Muscle layer of duodenum (tissue), 2 donors: Measurements from ENCODE around the gene SLC29A3.

Experiments
- H3K27ac ChIP-seq: one replicate; pipeline ENCODE4 v1.7.0; 2013; ENCODE audit warnings: mild to moderate bottlenecking, low read length
- H3K27me3 ChIP-seq: one replicate; pipeline ENCODE4 v1.7.0; 2013; ENCODE audit warnings: low read depth, mild to moderate bottlenecking, control low read depth, low read length
- H3K36me3 ChIP-seq, 2 donors: one replicate each; pipeline ENCODE4 v1.7.0; 2013; ENCODE audit warnings: low read length in 2 of 2, control low read depth in 1 of 2, mild to moderate bottlenecking in 1 of 2; ENCODE audit not compliant: insufficient read depth in 2 of 2, control insufficient read depth in 1 of 2
- H3K4me1 ChIP-seq, 2 donors: one replicate each; pipeline ENCODE4 v1.7.0; 2013; ENCODE audit warnings: low read length in 2 of 2, mild to moderate bottlenecking in 2 of 2, control low read depth in 1 of 2, moderate library complexity in 1 of 2; ENCODE audit not compliant: insufficient read depth in 2 of 2, control insufficient read depth in 1 of 2
- H3K4me3 ChIP-seq, 2 donors: one replicate each; pipeline ENCODE4 v1.7.0; 2013; ENCODE audit warnings: low read length in 2 of 2, low read depth in 1 of 2, mild to moderate bottlenecking in 1 of 2
- H3K9me3 ChIP-seq, 2 donors: one replicate each; pipeline ENCODE4 v1.7.0; 2013; ENCODE audit warnings: low read length in 2 of 2, control low read depth in 1 of 2, mild to moderate bottlenecking in 1 of 2; ENCODE audit not compliant: control insufficient read depth in 1 of 2
- donor health status: healthy.

SLC29A3 gene

DNA sequence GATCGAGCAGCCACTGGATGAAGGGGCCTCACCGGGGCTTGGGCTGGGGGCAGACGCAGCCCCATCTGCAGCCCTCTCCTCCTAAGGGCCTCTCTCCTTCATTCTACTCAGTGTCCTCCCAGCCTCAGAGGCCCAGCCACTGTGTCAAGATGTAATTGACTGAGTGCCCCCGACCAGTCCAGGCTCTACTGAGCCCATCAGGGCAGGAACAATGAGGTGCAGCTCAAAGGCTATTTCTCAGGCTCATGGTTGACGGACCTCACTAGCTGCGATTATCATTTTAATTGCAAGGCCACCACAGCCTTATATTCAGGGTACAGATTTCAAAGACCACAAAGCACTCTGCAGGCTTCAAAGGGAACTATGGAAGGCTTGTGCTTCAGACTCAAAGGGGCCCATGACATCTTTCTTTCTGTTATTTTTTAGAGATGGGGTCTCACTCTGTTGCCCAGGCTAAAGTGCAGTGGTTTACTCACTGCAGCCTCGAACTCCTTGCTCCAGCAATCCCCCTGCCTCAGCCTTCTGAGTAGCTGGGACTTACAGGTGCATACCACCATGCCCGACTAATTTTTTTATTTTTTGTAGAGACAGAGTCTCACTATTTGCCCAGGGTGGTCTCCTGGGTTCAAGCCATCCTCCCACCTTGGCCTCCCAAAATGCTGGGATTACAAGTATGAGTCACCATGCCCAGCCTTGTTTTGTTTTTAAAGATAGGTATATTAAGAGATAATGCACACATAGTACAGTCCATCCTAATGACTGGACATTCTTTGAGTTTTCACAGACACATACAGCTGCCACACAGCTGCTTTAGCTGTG lies 23.7 kb downstream of the SLC29A3 start:
- Histone ChIP-seq H3K27me3 (no peaks in the 10 kb centered on the region), H3K4me1 (peaks cover 3 to 4% of the 10 kb centered on the region in 2 donors), H3K9me3 (no peaks in the 10 kb centered on the region), H3K27ac (no peak overlapping the region), H3K4me3 (no peak overlapping the region), H3K36me3 (peaks cover 0 to 26% of the 10 kb centered on the region in 2 donors)

DNA sequence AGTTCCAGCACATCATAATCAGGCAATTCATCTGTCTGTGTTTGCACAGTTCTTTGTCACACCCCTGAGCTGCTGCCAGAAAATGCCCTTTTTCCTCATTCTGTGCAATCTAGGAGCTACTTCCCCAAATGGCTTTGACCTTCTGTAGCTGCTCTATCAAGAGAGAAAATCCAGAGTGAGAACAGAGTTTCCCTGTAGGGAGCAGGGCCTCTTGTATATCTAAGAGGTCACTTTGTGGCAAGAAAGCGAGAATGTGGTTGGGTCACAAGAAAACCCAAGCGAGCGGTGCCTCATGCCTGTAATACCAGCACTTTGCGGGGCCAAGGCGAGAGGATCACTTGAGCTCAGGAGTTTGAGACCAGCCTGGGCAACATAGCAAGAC lies 24.3 kb downstream of the SLC29A3 start:
- peaks cover 3 to 4% of the 10 kb centered on the region in 2 donors for H3K4me1 ChIP-seq
- H3K27me3 ChIP-seq, result no peaks in the 10 kb centered on the region
- H3K36me3 ChIP-seq, result peaks cover 0 to 23% of the 10 kb centered on the region in 2 donors
- H3K9me3 ChIP-seq, result no peaks in the 10 kb centered on the region
- H3K27ac ChIP-seq, result no peak overlapping the region
- H3K4me3 ChIP-seq, result no peak overlapping the region

DNA sequence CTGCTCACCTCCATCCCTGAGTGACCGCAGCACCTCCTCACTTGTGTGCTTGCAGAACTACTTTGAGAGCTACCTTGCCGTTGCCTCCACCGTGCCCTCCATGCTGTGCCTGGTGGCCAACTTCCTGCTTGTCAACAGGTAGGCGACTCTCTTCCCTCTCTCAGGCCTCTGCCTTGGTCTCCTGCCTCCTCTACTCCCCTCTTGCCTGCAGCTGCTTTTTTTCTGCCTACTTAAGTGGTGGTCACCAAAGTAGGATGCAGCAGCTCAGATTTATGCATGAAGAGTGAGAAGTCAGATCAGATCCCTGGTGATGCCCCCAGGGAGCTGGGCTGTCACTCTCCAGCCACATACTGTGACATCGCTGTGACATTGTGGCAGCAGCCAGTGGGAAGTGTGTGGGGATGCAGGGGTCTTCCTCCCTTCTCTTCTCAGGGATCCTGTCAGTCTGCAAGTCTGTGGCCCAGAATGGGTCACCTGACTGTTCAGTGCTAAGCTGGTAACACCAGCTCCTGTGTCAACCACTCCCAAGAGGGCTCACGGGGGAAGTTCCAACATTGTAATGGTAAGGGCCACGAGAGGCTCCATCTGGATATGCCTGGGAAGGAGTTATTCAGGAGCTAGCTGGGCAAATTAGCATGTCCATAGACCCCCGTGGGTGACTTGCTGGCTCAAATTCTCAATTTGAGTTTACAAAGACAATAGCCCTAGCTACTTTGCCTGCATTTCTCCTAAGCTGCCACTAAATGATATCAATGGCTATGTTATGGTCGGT lies 25.3 kb downstream of the SLC29A3 start:
- Histone ChIP-seq H3K36me3 (peaks cover 0 to 14% of the 10 kb centered on the region in 2 donors), H3K4me1 (peaks cover 3 to 4% of the 10 kb centered on the region in 2 donors), H3K9me3 (no peaks in the 10 kb centered on the region), H3K4me3 (no peak overlapping the region), H3K27me3 (no peaks in the 10 kb centered on the region), H3K27ac (no peak overlapping the region)

GRCh38 chr10:71344993-71345480 lies 26.0 kb downstream of the SLC29A3 start:
- H3K4me1 ChIP-seq, result peaks cover 3 to 4% of the 10 kb centered on the region in 2 donors
- H3K9me3 ChIP-seq, result no peaks in the 10 kb centered on the region
- H3K27me3 ChIP-seq, result no peaks in the 10 kb centered on the region
- no peak overlapping the region for H3K4me3 ChIP-seq
- no peak overlapping the region for H3K27ac ChIP-seq
- peaks cover 0 to 8% of the 10 kb centered on the region in 2 donors for H3K36me3 ChIP-seq

- Histone ChIP-seq H3K4me3 (no peak overlapping the region), H3K27ac (no peak overlapping the region), H3K36me3 (peaks cover 0 to 1% of the 10 kb centered on the region in 2 donors), H3K4me1 (peaks cover 3 to 4% of the 10 kb centered on the region in 2 donors), H3K27me3 (no peaks in the 10 kb centered on the region), H3K9me3 (no peaks in the 10 kb centered on the region)
Observed at GRCh38 chr10:71345694-71346093, 26.6 kb downstream of the SLC29A3 start.

- Histone ChIP-seq H3K27me3 (no peaks in the 10 kb centered on the region), H3K27ac (no peak overlapping the region), H3K36me3 (no peaks in the 10 kb centered on the region), H3K4me3 (no peak overlapping the region), H3K4me1 (peaks cover 3 to 4% of the 10 kb centered on the region in 2 donors), H3K9me3 (no peaks in the 10 kb centered on the region)
Observed at GRCh38 chr10:71346731-71347130, 27.7 kb downstream of the SLC29A3 start.

- Histone ChIP-seq H3K4me1 (peaks cover 3 to 4% of the 10 kb centered on the region in 2 donors), H3K4me3 (no peak overlapping the region), H3K9me3 (no peaks in the 10 kb centered on the region), H3K36me3 (peaks cover 0 to 4% of the 10 kb centered on the region in 2 donors), H3K27me3 (no peaks in the 10 kb centered on the region), H3K27ac (no peak overlapping the region)
Observed at GRCh38 chr10:71347587-71348395, 28.7 kb downstream of the SLC29A3 start.

- Histone ChIP-seq H3K4me1 (no peaks in the 10 kb centered on the region), H3K4me3 (no peak overlapping the region), H3K9me3 (no peaks in the 10 kb centered on the region), H3K27ac (no peak overlapping the region), H3K27me3 (no peaks in the 10 kb centered on the region), H3K36me3 (peaks cover 0 to 7% of the 10 kb centered on the region in 2 donors)
Observed at GRCh38 chr10:71348850-71349249, 29.8 kb downstream of the SLC29A3 start.

DNA sequence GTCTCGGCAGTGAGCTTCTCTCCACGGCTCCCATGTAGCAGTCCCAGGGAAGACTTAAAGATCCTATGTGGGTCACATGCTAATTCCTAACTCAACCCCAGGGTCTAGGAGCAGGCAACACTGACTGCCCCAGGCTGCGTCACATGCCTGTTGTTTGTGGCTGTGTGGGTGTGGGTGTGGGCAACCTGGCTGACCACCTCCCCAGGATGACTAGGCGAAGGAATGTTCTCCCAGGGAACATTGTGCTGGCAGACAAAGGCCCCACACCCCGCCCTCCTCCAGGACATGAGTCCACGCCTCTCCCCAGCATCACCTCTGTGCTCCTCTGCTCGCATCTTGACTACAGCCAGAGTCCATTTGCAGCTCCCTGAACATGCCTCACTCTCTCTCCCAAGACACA lies 30.3 kb downstream of the SLC29A3 start:
- Histone ChIP-seq H3K4me3 (no peak overlapping the region), H3K9me3 (no peaks in the 10 kb centered on the region), H3K4me1 (no peaks in the 10 kb centered on the region), H3K36me3 (peaks cover 2 to 7% of the 10 kb centered on the region in 2 donors), H3K27me3 (no peaks in the 10 kb centered on the region), H3K27ac (no peak overlapping the region)

GRCh38 chr10:71351087-71351486 lies 32.0 kb downstream of the SLC29A3 start:
- Histone ChIP-seq H3K36me3 (peaks cover 12% of the 10 kb centered on the region in 2 donors), H3K9me3 (no peaks in the 10 kb centered on the region), H3K27me3 (no peaks in the 10 kb centered on the region), H3K4me3 (no peak overlapping the region), H3K27ac (no peak overlapping the region), H3K4me1 (no peaks in the 10 kb centered on the region)
